WERI-Rb-1 (cell line): ENCODE measurements around the gene MPP3.

Experiments used
- DNase-seq: peaks from one replicate; pipeline ENCODE4 v3.0.0-alpha.2; 2020
- H3K27ac ChIP-seq: fragments of 250-450 bp; sonication (Bioruptor Pico); 2 replicates; pipeline ENCODE4 v1.5.1; 2020; ENCODE audit warnings: mild to moderate bottlenecking, moderate library complexity
- H3K27me3 ChIP-seq: fragments of 250-450 bp; sonication (Bioruptor Pico); 2 replicates; pipeline ENCODE4 v1.5.1; 2021; ENCODE audit warnings: mild to moderate bottlenecking, low read depth, moderate library complexity; ENCODE audit not compliant: insufficient read depth, severe bottlenecking
- H3K36me3 ChIP-seq: fragments of 250-450 bp; sonication (Bioruptor Pico); 2 replicates; pipeline ENCODE4 v1.5.1; 2020; ENCODE audit warnings: mild to moderate bottlenecking, moderate library complexity
- H3K4me3 ChIP-seq: 2 replicates; pipeline ENCODE4 v1.5.1; 2011; ENCODE audit warnings: low read depth, mild to moderate bottlenecking, control low read depth, low read length
- H3K9me3 ChIP-seq: fragments of 250-450 bp; sonication (Bioruptor Pico); 2 replicates; pipeline ENCODE4 v1.5.1; 2021; ENCODE audit warnings: mild to moderate bottlenecking, moderate library complexity; ENCODE audit not compliant: severe bottlenecking
- CTCF ChIP-seq: IDR thresholded peaks from 2 replicates; pipeline ENCODE4 v1.5.1; 2011; ENCODE audit warnings: low read depth, mild to moderate bottlenecking, control low read depth, inconsistent platforms, low read length

MPP3 gene

GRCh38 chr17:43774304-43775250 is 58.4 kb downstream of the MPP3 start:
- no peak for DNase-seq
- Histone ChIP-seq H3K27me3 (no peaks in the 10 kb centered on the region), H3K9me3 (no peaks in the 10 kb centered on the region), H3K27ac (no peak overlapping the region), H3K36me3 (peaks cover 58% of the 10 kb centered on the region), H3K4me3 (no peak overlapping the region)
- no peak for TF ChIP-seq CTCF

DNA sequence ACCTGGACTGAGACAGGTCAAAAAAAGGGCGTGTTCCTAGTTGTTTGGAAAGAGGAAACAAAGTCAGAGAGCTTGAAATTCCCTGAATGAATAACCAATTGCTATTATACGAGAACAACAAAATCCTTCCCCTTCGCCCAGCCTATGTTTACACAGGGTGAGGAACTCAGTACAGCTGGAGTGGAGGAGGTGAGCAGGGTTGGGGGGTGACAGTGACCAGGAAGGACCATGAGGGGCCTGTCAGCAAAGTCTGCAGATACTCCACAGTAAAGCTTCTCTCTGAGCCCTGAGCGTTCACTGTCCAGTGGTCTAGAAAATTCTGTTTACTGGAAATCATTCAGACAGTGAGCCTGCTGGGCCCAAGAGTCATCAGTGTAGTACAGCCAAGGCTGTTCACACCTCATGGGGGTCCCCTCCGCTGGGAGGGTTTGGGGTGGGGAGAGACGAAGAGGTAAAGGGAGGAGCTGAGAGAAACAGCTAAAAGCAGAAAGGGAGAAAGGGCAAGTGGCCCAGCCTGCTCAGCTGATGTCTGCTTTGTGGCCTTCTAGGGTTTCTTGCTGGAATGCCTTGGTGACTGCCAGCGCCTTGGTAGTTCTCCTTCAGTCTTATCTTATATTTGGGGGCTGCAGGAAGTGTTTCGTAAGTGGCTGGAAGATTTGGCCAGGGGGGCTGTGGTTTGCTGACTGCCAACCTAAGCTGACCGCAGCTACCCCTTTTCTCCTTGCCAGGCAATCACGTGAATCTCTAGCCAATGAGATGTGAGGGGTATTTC is 59.9 kb downstream of the MPP3 start:
- no peak for TF ChIP-seq CTCF
- no peaks in the 10 kb centered on the region for H3K27me3 ChIP-seq
- H3K9me3 ChIP-seq = no peaks in the 10 kb centered on the region
- no peak for DNase-seq
- no peak overlapping the region for H3K4me3 ChIP-seq
- H3K36me3 ChIP-seq = peaks cover 65% of the 10 kb centered on the region
- no peak overlapping the region for H3K27ac ChIP-seq

- Histone ChIP-seq H3K36me3 (peaks cover 53% of the 10 kb centered on the region), H3K27me3 (no peaks in the 10 kb centered on the region), H3K27ac (no peak overlapping the region), H3K4me3 (no peak overlapping the region), H3K9me3 (no peaks in the 10 kb centered on the region)
- no peak for TF ChIP-seq CTCF
- no peak for DNase-seq
Observed at GRCh38 chr17:43771463-43771862, 61.5 kb downstream of the MPP3 start.

DNA sequence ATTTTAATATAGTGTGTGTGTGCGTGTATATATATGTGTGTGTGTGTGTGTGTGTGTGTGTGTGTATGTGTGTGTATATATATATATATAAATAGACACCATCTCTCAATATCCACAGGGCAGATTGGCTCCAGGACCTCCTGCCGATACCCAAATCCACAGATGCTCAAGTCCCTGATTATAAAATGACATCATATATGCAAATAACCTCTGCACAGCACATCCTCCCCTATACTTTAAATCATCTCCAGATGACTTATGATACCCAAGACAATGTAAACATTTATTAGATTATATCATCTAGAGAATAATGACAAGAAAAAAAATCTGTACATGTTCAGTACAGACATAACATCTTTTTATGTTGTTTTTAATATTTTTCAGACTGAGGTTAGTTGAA is 62.0 kb downstream of the MPP3 start:
- TF ChIP-seq CTCF = no peak
- Histone ChIP-seq H3K4me3 (no peak overlapping the region), H3K36me3 (peaks cover 52% of the 10 kb centered on the region), H3K9me3 (no peaks in the 10 kb centered on the region), H3K27me3 (no peaks in the 10 kb centered on the region), H3K27ac (no peak overlapping the region)
- no peak for DNase-seq

DNA sequence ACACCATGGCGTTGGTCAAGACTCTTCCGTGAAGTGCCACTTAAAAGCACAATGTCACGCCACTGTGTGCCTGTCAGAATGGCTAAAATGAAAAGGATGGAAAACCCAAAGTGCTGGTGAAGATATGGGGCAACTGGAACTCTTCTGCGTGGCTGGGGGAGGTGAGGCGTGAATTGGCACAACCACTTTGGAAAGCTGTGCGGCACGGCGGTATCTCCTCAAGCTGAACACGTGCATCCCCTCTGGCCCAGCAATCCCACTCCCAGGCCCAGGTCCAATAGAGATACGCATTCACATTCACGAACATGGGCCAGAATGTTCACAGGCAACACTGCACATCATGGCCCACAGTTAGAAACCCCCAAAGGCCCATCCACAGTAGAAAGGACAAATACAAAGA is 63.1 kb downstream of the MPP3 start:
- DNase-seq = no peak
- H3K27me3 ChIP-seq = no peaks in the 10 kb centered on the region
- H3K9me3 ChIP-seq = no peaks in the 10 kb centered on the region
- TF ChIP-seq CTCF = no peak
- no peak overlapping the region for H3K4me3 ChIP-seq
- H3K27ac ChIP-seq = no peak overlapping the region
- H3K36me3 ChIP-seq = peaks cover 45% of the 10 kb centered on the region
